HepG2 (cell line): Measurements from ENCODE around the gene GMEB2. TPM values are rescaled to one million over a fixed set of nuclear protein-coding genes. Genes with fewer than 3 reads are reported as not detected.

Experiments
- AGO2 ChIP-seq: fragments of 200-400 bp; formaldehyde crosslinking; optimal IDR thresholded peaks from 2 replicates; pipeline ENCODE3; 2017; ENCODE audit warnings: mild to moderate bottlenecking, low read depth, low read length, moderate library complexity
- CAMTA2 ChIP-seq: sonication (generic); formaldehyde crosslinking; IDR thresholded peaks from 2 replicates; pipeline ENCODE4 v1.4.0; 2020; ENCODE audit warnings: mild to moderate bottlenecking, missing genetic modification reagents, borderline replicate concordance
- HOXA3 ChIP-seq: sonication (generic); formaldehyde crosslinking; IDR thresholded peaks from 2 replicates; pipeline ENCODE4 v1.5.0; 2020; ENCODE audit warnings: missing genetic modification reagents
- KDM5B ChIP-seq: sonication (generic); formaldehyde crosslinking; IDR thresholded peaks from 2 replicates; pipeline ENCODE4 v1.4.0; 2020; ENCODE audit warnings: missing genetic modification reagents, mild to moderate bottlenecking, borderline replicate concordance
- MTA1 ChIP-seq: sonication (generic); formaldehyde crosslinking; IDR thresholded peaks from 2 replicates; pipeline ENCODE4 v1.4.0; 2020; ENCODE audit warnings: missing genetic modification reagents, mild to moderate bottlenecking, borderline replicate concordance
- TCF7L2 ChIP-seq: IDR thresholded peaks from 2 replicates; pipeline ENCODE4 v1.6.1; 2011; ENCODE audit warnings: mild to moderate bottlenecking, low read depth, low read length, moderate library complexity
- ZIK1 ChIP-seq: sonication (generic); formaldehyde crosslinking; IDR thresholded peaks from 2 replicates; pipeline ENCODE4 v1.5.0; 2020; ENCODE audit warnings: mild to moderate bottlenecking, low read depth, missing genetic modification reagents, borderline replicate concordance
- ZNF335 ChIP-seq: sonication (generic); formaldehyde crosslinking; IDR thresholded peaks from 2 replicates; pipeline ENCODE4 v1.4.0; 2020; ENCODE audit warnings: missing genetic modification reagents
- ZNF496 ChIP-seq: sonication (generic); formaldehyde crosslinking; IDR thresholded peaks from 2 replicates; pipeline ENCODE4 v1.8.1; 2023; ENCODE audit warnings: mild to moderate bottlenecking, moderate library complexity, missing genetic modification reagents; ENCODE audit not compliant: insufficient replicate concordance
- ZNF546 ChIP-seq: sonication (generic); formaldehyde crosslinking; conservative IDR thresholded peaks from 2 replicates; pipeline ENCODE4 v1.8.1; 2023; ENCODE audit warnings: mild to moderate bottlenecking, missing genetic modification reagents
- ZNF670 ChIP-seq: sonication (generic); formaldehyde crosslinking; IDR thresholded peaks from 2 replicates; pipeline ENCODE4 v1.8.0; 2022; ENCODE audit warnings: mild to moderate bottlenecking, missing genetic modification reagents, borderline replicate concordance
- ZNF891 ChIP-seq: sonication (generic); formaldehyde crosslinking; IDR thresholded peaks from 2 replicates; pipeline ENCODE4 v1.5.0; 2020; ENCODE audit warnings: mild to moderate bottlenecking, missing genetic modification reagents
- polyA plus RNA-seq, 8 experiments: library from polyadenylated mRNA; depleted of rRNA in 3 of 8; stranded (reverse) in 7 of 8; unstranded in 1 of 8; fragments of >200 nt; fragmentation: Illumina TruSeq in 4 of 8; extraction: Trizol in 4 of 8; gene quantifications; 2 replicates each; pipeline versions ENCODE4 v1.2.1 to v1.2.3, GENCODE V29; 2011 to 2016; ENCODE audit warnings: low read depth in 4 of 8, missing spikeins in 1 of 8, mixed read lengths in 1 of 8; ENCODE audit not compliant: insufficient read depth in 1 of 8
- total RNA-seq, 5 experiments: library from RNA; depleted of rRNA; stranded (reverse); fragments of >200 nt; fragmentation: Illumina TruSeq; extraction: Trizol; gene quantifications; 2 replicates each; pipeline ENCODE4 v1.2.3, GENCODE V29; 2016; ENCODE audit warnings: low read depth in 1 of 5
- TF ChIP-seq, protein P1 (sequence below): sonication (generic); formaldehyde crosslinking; IDR thresholded peaks from one replicate; pipeline ENCODE4 v1.5.1; 2020; ENCODE audit warnings: mild to moderate bottlenecking, missing genetic modification reagents; ENCODE audit errors: not compliant biosample characterization
- TF ChIP-seq, protein P2 (sequence below), 2 experiments: IDR thresholded peaks; 2 replicates each; pipeline ENCODE4 v1.6.1; 2011 to 2012; ENCODE audit warnings: low read length in 2 of 2, borderline replicate concordance in 1 of 2, low read depth in 1 of 2, mild to moderate bottlenecking in 1 of 2, moderate library complexity in 1 of 2
- TF ChIP-seq, protein P3 (sequence below): sonication (generic); formaldehyde crosslinking; IDR thresholded peaks from 2 replicates; pipeline ENCODE4 v1.9.0; 2021; ENCODE audit warnings: missing genetic modification reagents, borderline replicate concordance
- TF ChIP-seq, protein P4 (sequence below): IDR thresholded peaks from 2 replicates; pipeline ENCODE4 v1.6.1; 2016; ENCODE audit warnings: mild to moderate bottlenecking, missing biosample characterization, missing genetic modification reagents

GMEB2 gene
- total and polyA plus RNA-seq, 2 of the 13 experiments (the other 11 are each of a cell fraction or from before 2014, with no cell fraction given), result 10.6 to 12.4 TPM

GRCh38 chr20:63588641-63589041 is 38.3 kb downstream of the GMEB2 start (continued):
- TF ChIP-seq, protein P1, sequence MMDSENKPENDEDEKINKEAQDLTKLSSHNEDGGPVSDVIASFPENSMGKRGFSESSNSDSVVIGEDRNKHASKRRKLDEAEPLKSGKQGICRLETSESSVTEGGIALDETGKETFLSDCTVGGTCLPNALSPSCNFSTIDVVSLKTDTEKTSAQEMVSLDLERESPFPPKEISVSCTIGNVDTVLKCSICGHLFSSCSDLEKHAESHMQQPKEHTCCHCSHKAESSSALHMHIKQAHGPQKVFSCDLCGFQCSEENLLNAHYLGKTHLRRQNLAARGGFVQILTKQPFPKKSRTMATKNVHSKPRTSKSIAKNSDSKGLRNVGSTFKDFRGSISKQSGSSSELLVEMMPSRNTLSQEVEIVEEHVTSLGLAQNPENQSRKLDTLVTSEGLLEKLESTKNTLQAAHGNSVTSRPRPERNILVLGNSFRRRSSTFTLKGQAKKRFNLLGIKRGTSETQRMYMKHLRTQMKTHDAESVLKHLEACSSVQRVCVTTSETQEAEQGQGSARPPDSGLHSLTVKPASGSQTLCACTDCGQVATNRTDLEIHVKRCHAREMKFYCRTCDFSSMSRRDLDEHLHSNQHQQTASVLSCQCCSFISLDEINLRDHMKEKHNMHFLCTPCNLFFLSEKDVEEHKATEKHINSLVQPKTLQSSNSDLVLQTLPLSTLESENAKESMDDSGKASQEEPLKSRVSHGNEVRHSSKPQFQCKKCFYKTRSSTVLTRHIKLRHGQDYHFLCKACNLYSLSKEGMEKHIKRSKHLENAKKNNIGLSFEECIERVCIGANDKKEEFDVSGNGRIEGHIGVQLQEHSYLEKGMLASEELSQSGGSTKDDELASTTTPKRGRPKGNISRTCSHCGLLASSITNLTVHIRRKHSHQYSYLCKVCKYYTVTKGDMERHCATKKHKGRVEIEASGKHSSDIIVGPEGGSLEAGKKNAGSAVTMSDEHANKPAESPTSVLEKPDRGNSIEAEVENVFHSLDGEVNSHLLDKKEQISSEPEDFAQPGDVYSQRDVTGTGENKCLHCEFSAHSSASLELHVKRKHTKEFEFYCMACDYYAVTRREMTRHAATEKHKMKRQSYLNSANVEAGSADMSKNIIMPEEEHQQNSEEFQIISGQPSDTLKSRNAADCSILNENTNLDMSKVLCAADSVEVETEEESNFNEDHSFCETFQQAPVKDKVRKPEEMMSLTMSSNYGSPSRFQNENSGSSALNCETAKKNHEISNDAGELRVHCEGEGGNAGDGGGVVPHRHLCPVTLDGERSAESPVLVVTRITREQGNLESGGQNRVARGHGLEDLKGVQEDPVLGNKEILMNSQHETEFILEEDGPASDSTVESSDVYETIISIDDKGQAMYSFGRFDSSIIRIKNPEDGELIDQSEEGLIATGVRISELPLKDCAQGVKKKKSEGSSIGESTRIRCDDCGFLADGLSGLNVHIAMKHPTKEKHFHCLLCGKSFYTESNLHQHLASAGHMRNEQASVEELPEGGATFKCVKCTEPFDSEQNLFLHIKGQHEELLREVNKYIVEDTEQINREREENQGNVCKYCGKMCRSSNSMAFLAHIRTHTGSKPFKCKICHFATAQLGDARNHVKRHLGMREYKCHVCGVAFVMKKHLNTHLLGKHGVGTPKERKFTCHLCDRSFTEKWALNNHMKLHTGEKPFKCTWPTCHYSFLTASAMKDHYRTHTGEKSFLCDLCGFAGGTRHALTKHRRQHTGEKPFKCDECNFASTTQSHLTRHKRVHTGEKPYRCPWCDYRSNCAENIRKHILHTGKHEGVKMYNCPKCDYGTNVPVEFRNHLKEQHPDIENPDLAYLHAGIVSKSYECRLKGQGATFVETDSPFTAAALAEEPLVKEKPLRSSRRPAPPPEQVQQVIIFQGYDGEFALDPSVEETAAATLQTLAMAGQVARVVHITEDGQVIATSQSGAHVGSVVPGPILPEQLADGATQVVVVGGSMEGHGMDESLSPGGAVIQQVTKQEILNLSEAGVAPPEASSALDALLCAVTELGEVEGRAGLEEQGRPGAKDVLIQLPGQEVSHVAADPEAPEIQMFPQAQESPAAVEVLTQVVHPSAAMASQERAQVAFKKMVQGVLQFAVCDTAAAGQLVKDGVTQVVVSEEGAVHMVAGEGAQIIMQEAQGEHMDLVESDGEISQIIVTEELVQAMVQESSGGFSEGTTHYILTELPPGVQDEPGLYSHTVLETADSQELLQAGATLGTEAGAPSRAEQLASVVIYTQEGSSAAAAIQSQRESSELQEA (CRISPR knock-in tag), result no peak
- TF ChIP-seq ZIK1 (CRISPR knock-in tag) (no peak), AGO2 (peak; percentile 53), TCF7L2 (no peak), MTA1 (CRISPR knock-in tag) (no peak), ZNF891 (CRISPR knock-in tag) (0 out of 2 replicates have a peak, but pooled peaks have one; percentile 32), CAMTA2 (CRISPR knock-in tag) (no peak), ZNF546 (CRISPR knock-in tag) (no peak), ZNF335 (no peak), HOXA3 (CRISPR knock-in tag) (no peak), KDM5B (CRISPR knock-in tag) (no peak), ZNF496 (CRISPR knock-in tag) (no peak), ZNF670 (CRISPR knock-in tag) (no peak)
- TF ChIP-seq, protein P2, sequence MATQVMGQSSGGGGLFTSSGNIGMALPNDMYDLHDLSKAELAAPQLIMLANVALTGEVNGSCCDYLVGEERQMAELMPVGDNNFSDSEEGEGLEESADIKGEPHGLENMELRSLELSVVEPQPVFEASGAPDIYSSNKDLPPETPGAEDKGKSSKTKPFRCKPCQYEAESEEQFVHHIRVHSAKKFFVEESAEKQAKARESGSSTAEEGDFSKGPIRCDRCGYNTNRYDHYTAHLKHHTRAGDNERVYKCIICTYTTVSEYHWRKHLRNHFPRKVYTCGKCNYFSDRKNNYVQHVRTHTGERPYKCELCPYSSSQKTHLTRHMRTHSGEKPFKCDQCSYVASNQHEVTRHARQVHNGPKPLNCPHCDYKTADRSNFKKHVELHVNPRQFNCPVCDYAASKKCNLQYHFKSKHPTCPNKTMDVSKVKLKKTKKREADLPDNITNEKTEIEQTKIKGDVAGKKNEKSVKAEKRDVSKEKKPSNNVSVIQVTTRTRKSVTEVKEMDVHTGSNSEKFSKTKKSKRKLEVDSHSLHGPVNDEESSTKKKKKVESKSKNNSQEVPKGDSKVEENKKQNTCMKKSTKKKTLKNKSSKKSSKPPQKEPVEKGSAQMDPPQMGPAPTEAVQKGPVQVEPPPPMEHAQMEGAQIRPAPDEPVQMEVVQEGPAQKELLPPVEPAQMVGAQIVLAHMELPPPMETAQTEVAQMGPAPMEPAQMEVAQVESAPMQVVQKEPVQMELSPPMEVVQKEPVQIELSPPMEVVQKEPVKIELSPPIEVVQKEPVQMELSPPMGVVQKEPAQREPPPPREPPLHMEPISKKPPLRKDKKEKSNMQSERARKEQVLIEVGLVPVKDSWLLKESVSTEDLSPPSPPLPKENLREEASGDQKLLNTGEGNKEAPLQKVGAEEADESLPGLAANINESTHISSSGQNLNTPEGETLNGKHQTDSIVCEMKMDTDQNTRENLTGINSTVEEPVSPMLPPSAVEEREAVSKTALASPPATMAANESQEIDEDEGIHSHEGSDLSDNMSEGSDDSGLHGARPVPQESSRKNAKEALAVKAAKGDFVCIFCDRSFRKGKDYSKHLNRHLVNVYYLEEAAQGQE (IDR thresholded peaks at IDR 0.05; ENCODE audit: borderline replicate concordance in 1 of 2, low read depth in 1 of 2, low read length in 2 of 2), result no peak
- TF ChIP-seq, protein P3, sequence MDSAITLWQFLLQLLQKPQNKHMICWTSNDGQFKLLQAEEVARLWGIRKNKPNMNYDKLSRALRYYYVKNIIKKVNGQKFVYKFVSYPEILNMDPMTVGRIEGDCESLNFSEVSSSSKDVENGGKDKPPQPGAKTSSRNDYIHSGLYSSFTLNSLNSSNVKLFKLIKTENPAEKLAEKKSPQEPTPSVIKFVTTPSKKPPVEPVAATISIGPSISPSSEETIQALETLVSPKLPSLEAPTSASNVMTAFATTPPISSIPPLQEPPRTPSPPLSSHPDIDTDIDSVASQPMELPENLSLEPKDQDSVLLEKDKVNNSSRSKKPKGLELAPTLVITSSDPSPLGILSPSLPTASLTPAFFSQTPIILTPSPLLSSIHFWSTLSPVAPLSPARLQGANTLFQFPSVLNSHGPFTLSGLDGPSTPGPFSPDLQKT, result no peak
- TF ChIP-seq, protein P4, sequence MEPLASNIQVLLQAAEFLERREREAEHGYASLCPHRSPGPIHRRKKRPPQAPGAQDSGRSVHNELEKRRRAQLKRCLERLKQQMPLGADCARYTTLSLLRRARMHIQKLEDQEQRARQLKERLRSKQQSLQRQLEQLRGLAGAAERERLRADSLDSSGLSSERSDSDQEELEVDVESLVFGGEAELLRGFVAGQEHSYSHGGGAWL, result no peak
- TF ChIP-seq, all 625 proteins: peak for 5
